Measurements from ENCODE around the gene ME2. TPM values are rescaled to one million over a fixed set of nuclear protein-coding genes. Genes with fewer than 3 reads are reported as not detected.
"Not testable (repeated sequence)": the region's sequence is repeated elsewhere in the genome, so short reads cannot be mapped to it uniquely, and the experiment has no call there.

Gene ME2
- 88.2 TPM for total RNA-seq
- long read RNA-seq, full-length matches to known transcripts: 30 of 31 reads
- long read RNA-seq, partial matches to known transcripts: 1 of 31 reads
- long read RNA-seq, other reads (novel, unspliced or antisense): 0 of 31 reads

GRCh38 chr18:50878345-50879301, at the start of gene ME2:
Gene ME2 (plus strand): TSS chr18:50879118. CDS start chr18:50895821, 16,703 bp downstream.
- DNase-seq (ENCODE audit: missing footprints): peak; percentile 96
- intact Hi-C loops (cut with DNase I): loop anchor here (5.0 kb wide), 1 partner anchor 164 kb away; no protein-coding TSS in a partner anchor
- peak; percentile 98 for ATAC-seq

- ATAC-seq: no peak
- intact Hi-C loops (cut with DNase I): no loop called here
- DNase-seq (ENCODE audit: missing footprints): no peak
Measured at GRCh38 chr18:50829644-50830043, 49.3 kb upstream of the ME2 start.

- intact Hi-C loops (cut with DNase I): no loop called here
- DNase-seq (ENCODE audit: missing footprints) (no peak), ATAC-seq (peak; percentile 50)
Measured at GRCh38 chr18:50830544-50830943, 48.4 kb upstream of the ME2 start.

- no peak for DNase-seq (ENCODE audit: missing footprints)
- intact Hi-C loops (cut with DNase I): no loop called here
Measured at GRCh38 chr18:50832754-50833153, 46.2 kb upstream of the ME2 start.

GRCh38 chr18:50833496-50833895, 45.4 kb upstream of the ME2 start:
- DNase-seq (ENCODE audit: missing footprints); ATAC-seq; intact Hi-C loops (cut with DNase I): not testable (repeated sequence)

More at GRCh38 chr18:50832754-50833153, 46.2 kb upstream of the ME2 start:
- ATAC-seq: no peak

- intact Hi-C loops (cut with DNase I): no loop called here
- DNase-seq (ENCODE audit: missing footprints): no peak
- no peak for ATAC-seq
Measured at GRCh38 chr18:50836521-50836957, 42.4 kb upstream of the ME2 start.

GRCh38 chr18:50839341-50839740, 39.6 kb upstream of the ME2 start:
- intact Hi-C loops (cut with DNase I): no loop called here
- no peak for DNase-seq (ENCODE audit: missing footprints)
- no peak for ATAC-seq

GRCh38 chr18:50839996-50840395, 38.9 kb upstream of the ME2 start:
- intact Hi-C loops (cut with DNase I): no loop called here
- ATAC-seq (peak; percentile 81), DNase-seq (ENCODE audit: missing footprints) (no peak)

- intact Hi-C loops (cut with DNase I): no loop called here
- DNase-seq (ENCODE audit: missing footprints) (no peak), ATAC-seq (no peak)
Measured at GRCh38 chr18:50842846-50843245, 36.1 kb upstream of the ME2 start.

- intact Hi-C loops (cut with DNase I): loop anchor here (2.0 kb wide), 1 partner anchor 24 kb away; the partner anchor contains the start of gene MRO
- no peak for DNase-seq (ENCODE audit: missing footprints)
- ATAC-seq: no peak
Measured at GRCh38 chr18:50844554-50844953, 34.4 kb upstream of the ME2 start.

- DNase-seq (ENCODE audit: missing footprints): no peak
- intact Hi-C loops (cut with DNase I): loop anchor here (2.0 kb wide), 1 partner anchor 24 kb away; the partner anchor contains the start of gene MRO
- ATAC-seq: no peak
Measured at GRCh38 chr18:50844960-50845359, 34.0 kb upstream of the ME2 start.

GRCh38 chr18:50847192-50847591, 31.7 kb upstream of the ME2 start:
- DNase-seq (ENCODE audit: missing footprints) (no peak), ATAC-seq (peak; percentile 6)
- intact Hi-C loops (cut with DNase I): no loop called here

GRCh38 chr18:50848061-50848551, 30.8 kb upstream of the ME2 start:
- ATAC-seq: peak; percentile 47
- intact Hi-C loops (cut with DNase I): no loop called here

GRCh38 chr18:50848991-50849390, 29.9 kb upstream of the ME2 start:
- intact Hi-C loops (cut with DNase I): no loop called here
- DNase-seq (ENCODE audit: missing footprints) (no peak), ATAC-seq (no peak)

More at GRCh38 chr18:50848061-50848551, 30.8 kb upstream of the ME2 start:
- no peak for DNase-seq (ENCODE audit: missing footprints)

- ATAC-seq (no peak), DNase-seq (ENCODE audit: missing footprints) (no peak)
- intact Hi-C loops (cut with DNase I): no loop called here
Measured at GRCh38 chr18:50849419-50849821, 29.5 kb upstream of the ME2 start.

- intact Hi-C loops (cut with DNase I): no loop called here
- ATAC-seq (no peak), DNase-seq (ENCODE audit: missing footprints) (no peak)
Measured at GRCh38 chr18:50850307-50851065, 28.4 kb upstream of the ME2 start.

GRCh38 chr18:50853863-50854271, 25.1 kb upstream of the ME2 start:
- DNase-seq (ENCODE audit: missing footprints): no peak
- peak; percentile 20 for ATAC-seq
- intact Hi-C loops (cut with DNase I): no loop called here

GRCh38 chr18:50855976-50856757, 22.8 kb upstream of the ME2 start:
- ATAC-seq (no peak), DNase-seq (ENCODE audit: missing footprints) (no peak)
- intact Hi-C loops (cut with DNase I): no loop called here
